GM19025 (cell line): ENCODE data around the gene PRKRIP1.
"Not testable (repeated sequence)": the region's sequence is repeated elsewhere in the genome, so short reads cannot be mapped to it uniquely, and the experiment has no call there.

ENCODE experiments used
- ATAC-seq: cut with Tn5 transposase; IDR thresholded peaks from one replicate; pipeline ENCODE4 v1.9.1; 2021; ENCODE audit warnings: mild to moderate bottlenecking, low read depth, moderate library complexity; ENCODE audit not compliant: unreplicated experiment

PRKRIP1 gene

DNA sequence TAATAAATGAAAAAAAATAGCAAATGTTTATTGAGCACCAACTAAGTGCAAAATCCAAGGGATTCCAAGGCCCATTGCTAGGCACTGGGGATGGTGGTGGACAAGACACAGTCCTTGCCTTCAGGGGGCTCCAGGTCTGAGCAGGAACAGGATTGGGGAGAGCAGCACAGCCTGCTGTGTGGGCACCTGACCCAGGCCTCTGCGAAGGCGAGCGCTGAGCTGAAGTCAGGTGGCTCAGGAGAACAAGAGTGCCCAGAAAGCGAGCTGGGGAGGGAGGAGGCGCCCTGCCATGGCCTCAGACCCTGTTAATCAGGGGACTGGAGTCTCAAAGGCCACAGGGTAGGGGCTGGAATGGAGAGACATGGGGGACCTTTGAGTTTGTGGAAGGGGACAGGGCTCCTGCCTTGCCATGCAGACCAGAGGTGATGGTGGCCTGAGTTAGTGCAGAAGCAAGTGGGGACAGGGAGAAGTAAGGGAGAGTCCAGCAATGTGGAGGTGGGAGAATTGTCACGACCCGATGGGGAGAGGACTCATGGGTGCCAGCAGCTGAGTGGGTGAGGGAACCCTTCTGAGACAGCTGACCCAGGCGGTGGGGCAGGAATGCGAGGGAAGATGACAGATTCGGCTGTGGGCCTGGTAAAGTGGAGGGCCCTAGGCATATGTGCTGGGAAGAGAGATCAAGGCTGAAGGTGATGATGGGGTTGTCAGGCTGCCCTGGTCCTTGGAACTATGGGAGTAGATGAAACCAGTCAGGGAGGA is 33.2 kb downstream of the PRKRIP1 start:
- ATAC-seq, result no peak

DNA sequence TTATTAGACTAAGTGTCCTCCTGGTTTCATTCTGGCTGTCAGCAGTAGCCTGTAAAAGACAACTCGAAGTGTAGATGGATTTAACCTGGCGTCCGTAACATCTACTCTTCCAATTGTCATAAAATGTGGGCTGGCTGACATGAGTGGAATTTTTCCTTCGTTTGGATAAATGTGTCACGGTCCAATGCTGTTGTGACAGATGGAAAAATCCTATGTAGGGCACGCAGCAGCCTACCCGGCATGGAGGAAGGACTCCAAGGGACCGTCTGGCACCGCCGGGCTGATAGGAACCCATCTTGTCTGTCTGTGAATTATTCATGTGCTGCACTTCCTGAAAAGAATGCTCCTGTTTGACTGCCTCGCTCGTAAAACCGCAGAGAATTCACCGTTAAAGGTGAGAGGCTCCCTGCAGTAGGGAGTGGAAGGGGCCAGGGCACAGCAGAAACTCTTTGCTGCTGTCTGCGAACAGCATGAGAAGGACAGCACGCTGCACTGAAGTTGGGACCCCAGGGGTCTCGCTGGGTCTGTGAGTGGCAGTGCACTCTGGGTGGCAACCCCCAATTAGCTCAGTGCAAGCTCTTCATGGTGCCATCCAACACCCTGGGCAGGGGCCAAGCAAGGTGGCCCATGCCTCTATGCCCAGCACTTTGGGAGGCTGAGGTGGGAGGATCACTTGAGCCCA is 35.6 kb downstream of the PRKRIP1 start:
- no peak for ATAC-seq

DNA sequence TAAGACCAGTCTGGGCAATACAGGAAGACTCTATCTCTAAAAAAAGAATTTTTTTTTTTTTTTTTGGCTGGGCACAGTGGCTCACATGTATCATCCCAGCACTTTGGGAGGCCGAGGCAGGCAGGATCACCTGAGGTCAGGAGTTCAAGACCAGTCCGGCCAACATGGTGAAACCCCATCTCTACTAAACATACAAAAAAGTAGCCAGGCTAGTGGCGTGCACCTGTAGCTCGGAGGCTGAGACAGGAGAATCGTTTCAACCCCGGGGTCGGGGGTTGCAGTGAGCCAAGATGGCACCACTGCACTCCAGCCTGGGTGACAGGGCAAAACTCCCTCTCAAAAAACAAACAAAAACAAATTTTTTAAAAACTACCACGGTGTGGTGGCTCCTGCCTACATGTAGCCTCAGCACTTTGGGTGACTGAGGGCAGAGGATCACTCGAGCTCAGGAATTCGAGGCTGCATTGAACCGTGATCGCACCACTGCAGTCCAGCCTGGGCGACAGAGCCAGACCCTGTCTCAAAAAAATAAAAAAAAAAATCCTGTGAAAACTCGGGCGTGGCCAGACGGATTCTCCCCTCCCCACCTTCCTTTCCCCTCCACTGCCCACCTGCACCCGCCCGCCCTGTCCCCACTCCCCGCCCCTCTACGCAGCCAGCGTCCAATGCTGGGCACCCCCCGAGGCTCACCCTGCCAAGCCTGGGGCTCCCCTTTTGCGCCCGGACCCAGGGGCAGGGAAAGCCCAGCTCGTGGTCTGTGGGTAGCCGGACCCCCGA is 36.5 kb downstream of the PRKRIP1 start:
- peak; percentile 22 for ATAC-seq

DNA sequence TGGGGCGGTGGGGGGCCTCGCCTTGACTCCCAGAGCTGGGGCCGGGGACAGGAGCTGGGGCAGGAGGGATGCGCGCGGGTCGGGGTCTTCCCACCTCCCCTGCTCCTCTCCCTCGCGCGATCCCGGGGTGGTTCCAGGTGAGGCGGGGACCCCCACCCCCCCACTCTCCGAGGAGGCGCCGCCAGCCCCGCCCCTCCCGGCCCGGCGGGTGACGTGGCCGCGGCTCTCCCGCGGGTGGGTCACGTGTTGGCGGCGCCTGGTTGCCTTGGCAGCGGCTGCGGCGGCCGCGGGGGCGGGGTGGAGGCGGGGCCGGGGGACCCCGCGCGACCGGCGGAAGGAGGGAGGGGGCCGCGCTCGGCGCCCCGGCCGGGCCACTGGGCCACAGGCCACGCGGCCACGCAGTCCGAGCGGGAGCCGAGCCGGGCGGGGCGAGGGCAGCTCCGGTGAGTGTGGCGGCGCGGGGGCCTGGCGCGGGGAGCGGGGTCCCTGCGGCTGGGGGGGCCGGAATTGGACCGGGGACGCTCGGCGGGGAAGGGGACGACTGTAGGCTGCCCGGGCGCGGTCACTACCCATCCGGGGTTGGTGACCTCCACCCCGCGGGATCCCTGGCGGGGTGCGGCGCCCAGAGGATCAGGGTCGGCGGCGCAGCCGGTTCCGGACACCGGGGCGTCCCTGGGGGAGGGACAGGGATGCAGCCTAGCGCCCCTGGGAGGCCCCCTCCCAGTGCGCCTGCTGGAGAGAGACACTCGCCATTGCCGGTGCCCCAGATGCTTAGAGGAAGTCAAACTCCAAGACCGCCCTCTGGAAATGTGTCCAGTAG is 37.3 kb downstream of the PRKRIP1 start, which contains the start of gene ORAI2:
ORAI2 (plus strand) TSS at position 357 of the 820 bp plus-strand sequence. CDS start 5,382 bp downstream, outside the sequence.
- ATAC-seq, result peak; percentile 69

DNA sequence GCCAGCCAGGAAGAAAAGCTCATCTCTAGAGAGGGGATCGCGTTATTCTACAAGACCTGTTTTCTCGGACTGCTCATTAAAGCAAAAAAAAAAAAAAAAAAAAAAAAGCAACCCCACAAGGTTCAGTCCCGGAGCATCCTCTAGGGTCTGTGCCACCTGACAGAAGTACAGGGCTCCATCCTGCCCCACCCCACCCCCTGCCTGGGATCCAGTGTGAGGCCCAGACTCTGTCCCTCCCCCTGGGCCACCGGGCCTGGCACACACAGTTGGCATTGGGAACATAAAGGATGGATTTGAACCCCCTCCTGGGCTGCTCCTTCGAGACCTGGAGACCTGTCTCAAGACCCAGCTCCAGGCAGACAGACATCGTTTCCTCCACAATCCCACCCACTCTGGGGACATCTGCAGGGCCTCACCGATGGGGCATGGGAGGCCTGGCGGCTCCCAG is 37.9 kb downstream of the PRKRIP1 start:
- ATAC-seq, result no peak

DNA sequence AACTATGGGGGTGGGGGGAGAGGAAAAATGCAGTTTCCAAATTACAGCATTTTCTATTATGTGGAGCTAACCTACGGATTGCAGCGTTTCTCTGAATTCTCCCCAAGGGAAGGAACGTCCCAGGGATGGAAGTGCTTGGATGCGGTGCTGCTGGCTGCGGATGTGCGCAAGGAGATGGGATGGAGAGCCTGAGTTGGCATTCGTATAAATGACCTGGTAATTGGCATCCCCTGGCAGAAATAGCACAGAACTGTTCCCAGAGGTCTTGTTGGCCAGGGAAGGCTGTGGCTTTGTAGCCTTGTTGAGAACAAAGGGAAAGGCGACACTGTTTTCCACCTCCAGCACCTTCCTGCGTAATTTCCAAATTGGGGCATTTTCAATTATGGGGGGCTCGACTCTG is 40.0 kb downstream of the PRKRIP1 start:
- no peak for ATAC-seq

DNA sequence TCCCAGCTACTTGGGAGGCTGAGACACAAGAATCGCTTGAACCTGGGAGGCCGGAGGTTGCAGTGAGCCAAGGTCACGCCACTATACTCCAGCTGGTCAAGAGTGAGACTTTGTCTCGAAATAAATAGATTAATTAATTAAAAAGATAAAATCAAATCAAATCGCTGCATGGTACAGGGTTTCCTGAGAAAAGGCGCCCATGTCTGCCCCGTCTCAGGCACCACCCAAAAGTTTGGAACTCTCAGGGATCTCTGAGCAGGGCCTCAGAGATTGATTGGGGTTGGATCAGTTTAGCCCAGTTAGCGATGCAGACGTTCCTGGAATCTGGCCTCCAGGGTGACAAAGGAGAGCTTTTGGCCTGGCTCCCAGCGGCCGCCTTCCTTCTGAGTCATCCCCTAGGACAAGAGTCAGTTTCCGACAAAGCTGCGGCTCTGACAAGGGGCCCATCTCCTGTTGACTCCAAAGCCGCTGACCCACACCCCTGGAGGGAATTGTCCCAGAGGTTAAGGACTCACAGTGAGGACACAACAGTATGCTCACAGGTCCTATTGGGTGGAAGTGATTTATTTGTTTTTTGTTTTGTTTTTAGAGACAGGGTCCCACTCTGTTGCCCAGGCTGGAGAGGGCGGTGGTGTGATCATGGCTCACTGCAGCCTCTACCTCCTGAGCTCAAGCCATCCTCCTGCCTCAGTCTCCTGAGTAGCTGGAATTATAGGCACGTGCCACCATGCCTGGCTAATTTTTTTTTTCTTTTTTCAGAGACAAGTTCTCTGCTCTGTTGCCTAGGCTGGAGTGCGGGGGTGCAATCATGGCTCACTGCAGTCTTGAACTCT is 44.0 kb downstream of the PRKRIP1 start:
- no peak for ATAC-seq

DNA sequence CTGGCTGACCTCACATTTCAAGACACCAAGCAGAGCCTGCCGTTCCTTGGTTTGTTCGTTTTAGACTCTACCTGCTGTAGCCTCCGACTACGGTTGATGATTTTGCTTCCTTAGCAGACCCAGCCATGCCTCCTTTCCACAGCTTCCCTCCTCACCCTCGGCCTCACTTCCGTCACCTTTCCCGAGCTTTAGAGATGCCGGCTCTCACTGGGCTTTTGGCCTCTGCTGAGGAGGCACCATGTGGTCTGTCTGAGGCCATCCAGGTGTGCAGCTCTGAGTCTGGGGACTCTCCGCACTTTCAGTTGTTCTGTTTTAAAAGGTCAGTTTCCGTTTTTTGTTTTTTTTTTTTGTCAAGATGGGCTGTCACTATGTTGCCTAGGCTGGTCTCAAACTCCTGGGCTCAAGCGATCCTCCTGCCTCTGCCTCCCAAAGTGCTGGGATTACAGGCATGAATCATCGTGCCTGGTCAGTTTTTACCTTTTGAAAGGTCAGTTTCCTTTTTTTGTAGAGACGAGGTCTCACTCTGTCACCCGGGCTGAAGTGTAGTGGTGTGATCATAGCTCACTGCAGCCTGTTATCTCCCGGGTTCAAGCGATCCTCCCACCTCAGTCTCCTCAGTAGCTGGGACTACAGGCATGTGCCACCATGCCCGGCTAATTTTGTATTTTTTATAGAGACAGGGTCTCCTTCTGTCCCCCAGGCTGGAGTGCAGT is 49.0 kb downstream of the PRKRIP1 start:
- ATAC-seq, result peak; percentile 40

DNA sequence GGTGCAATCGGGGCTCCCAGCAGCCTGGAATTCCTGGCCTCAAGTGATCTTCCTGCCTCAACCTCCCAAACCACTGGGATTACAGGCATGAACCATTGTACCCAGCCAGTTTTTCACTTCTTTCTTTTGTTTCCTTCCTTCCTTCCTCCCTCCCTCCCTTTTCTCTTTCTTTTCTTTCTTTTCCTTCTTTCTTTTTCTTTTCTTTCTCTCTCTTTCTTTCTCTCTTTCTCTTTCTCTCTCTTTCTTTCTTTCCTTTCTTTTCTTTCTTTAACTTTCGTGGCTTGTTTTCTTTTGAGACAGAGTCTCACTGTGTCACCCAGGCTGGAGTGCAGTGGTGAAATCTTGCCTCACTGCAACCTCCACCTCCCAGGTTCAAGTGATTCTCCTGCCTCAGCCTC is 49.5 kb downstream of the PRKRIP1 start:
- no peak for ATAC-seq

DNA sequence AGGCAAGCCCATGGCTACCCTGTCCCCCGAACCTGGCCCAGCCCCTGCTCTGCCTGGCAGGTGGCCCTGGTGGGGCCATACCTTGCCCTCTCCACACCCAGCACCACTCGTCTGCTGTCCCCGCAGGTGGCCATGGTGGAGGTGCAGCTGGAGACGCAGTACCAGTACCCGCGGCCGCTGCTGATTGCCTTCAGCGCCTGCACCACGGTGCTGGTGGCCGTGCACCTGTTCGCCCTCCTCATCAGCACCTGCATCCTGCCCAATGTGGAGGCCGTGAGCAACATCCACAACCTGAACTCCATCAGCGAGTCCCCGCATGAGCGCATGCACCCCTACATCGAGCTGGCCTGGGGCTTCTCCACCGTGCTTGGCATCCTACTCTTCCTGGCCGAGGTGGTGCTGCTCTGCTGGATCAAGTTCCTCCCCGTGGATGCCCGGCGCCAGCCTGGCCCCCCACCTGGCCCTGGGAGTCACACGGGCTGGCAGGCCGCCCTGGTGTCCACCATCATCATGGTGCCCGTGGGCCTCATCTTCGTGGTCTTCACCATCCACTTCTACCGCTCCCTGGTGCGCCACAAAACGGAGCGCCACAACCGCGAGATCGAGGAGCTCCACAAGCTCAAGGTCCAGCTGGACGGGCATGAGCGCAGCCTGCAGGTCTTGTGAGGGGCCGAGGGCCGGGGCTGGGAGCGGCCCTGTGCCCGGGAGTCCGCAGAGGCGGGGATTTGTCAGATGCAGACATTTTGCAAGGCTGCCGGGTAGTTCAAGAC is 50.4 kb downstream of the PRKRIP1 start:
- ATAC-seq, result no peak

DNA sequence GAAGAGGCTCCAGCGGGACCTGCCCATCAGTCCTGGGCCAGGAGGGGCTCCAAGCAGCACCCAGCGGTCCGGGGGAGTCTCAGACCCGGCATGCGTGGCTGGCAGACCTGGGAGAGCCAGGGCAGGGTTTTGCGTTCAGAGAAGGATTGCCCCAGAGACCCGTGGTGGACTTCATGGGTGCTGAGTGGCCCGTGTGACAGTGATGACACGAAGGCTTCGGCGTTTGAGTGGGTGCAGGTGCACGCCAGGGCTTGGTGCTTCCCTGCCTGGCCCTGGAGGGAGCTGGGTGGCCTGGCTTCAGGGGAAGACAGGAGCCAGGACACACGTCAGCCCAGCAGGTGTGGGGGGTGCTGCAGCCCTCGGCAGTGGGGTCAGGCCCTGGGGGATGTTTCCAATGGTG is 51.1 kb downstream of the PRKRIP1 start:
- ATAC-seq, result no peak

DNA sequence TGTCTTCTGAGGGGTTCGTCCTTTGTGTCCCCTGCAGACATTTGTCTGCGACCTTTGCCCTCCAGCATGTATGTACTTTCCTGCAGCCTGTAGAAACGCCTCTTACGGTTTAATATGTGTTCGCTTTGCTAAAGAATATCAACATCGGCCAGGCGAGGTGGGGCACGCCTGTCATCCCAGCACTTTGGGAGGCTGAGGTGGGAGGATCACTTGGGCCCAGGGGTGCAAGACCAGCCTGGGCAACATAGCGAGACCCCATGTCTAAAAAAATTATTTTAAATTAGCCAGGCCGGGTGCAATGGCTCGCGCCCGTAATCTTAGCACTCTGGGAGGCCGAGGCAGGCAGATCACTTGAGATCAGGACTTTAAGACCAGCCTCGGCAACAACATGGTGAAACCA is 53.0 kb downstream of the PRKRIP1 start:
- ATAC-seq, result no peak

DNA sequence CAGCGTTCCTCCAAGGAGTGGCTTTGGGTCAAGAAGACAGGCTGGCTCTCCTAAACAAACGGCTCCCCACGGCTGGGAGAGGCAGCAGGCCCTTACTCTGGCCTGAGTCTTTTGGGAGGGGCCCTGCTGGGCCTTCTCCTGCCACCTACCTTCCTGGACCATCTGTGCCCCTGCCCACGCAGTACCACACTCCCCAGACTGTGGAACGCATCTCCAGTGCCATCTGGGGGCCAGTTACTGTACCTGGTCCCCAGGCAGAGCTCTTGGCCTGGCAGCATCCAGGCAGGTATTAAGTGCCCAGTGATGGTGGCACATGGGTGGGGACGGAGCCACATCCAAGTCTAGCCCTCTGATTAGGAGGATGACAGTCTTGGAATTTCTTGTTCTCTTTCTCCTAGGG is 54.1 kb downstream of the PRKRIP1 start:
- ATAC-seq, result no peak

DNA sequence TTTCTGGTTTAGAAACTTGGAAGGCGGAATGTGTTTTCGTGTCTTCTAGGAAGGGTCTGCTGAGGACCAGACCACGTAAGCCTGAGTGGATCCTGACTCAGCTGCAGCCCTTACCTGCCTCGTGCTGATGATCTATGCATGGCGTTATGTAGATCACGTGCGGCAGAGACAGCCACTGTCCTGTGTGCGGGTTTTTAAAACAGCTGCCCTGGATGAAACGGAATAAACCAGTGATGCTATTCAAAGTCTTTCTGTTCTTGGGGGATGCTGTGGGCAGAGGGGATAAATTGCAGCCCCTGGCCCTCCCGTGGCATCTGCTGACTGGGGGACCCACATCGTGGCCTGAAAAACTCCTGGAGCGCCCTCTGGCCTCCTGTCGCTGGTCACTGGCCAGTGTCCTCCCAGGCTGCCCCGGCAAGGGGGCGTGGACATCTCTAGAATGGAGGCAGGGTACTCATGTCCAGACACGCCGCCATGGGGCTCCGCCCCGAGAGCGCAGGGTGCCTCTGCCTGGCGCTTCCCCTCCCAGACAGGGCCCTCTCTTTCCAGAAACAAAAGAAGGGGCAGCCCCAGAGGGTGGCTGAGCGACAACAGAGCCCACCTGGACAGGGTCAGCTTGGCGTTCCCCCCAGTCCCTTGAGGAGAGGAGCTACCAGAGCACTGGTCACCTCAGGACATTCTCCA is 55.4 kb downstream of the PRKRIP1 start:
- no peak for ATAC-seq

DNA sequence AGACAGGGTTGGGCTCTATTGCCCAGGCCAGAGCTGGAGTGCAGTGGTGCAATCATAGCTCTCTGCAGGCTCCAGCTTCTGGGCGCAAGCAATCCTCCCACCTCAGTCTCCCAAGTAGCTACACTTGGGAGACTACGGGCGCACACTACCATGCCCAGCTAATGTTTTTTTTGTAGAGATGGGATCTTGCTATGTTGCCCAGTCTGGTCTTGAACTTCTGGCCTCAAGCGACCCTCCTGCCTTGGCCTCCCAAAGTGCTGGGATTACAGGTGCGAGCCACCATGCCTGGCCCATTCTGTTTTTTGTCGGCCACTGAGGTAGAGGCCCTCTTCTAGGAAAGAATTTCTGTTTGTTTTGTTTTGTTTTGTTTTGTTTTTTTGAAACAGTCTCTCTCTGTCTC is 56.3 kb downstream of the PRKRIP1 start:
- ATAC-seq, result no peak

DNA sequence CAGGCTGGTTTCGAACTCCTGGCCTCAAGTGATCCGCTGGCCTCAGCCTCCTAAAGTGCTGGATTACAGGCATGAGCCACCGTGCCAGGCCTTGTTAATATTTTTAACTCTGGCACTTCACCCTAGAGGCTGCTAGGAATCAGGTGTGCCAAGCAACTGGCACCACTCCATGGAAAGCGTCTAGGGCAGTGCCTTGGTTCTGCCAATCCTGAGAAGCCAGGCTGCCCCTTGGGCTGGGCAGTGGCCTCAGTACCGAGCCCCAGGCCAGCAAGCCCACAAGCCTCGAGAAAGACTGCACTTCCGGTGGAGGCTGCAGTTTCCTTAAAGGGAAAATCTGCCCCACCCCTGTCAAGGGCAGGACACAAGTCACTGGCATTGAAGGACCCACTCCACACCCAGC is 57.2 kb downstream of the PRKRIP1 start:
- ATAC-seq, result no peak

DNA sequence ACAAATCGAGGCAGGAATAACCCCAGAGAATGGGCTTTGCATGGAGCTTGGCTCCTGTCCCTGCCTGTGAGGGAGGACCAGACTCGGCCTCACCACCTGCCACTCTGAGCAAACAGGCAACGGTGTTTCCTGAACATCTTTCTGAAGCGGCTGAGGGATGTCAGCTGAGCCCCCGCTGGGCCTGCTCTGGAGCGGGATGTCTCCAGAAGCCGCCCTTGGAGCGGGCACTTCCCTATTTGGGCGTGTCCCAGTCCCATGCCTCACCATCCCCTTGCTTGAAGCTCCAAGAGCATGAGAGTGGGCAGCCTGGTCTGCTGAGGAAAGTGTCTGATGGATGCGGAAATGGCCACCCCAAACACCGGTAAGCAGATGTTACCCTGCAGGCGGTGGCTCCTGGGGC is 58.3 kb downstream of the PRKRIP1 start:
- no peak for ATAC-seq

DNA sequence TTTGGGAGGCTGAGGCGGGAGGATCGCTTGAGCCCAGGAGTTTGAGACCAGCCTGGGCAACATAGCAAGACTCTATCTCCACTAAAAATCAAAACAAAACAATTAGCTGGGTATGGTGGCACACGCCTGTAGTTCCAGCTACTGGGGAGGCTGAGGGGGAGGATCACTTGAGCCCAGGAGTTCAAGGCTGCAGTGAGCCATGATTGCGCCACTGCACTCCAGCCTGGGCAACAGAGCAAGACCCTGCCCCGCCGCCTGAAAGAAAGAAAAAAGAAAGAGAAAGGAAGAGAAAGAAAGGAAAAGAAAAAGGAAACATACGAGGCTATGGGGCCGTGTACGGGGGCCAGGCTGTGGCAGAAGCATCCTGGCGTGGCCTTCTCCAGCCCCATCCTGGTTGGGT is 58.8 kb downstream of the PRKRIP1 start:
- ATAC-seq, result not testable (repeated sequence)
